Measurements from ENCODE around the gene ASB10.

Gene ASB10

DNA sequence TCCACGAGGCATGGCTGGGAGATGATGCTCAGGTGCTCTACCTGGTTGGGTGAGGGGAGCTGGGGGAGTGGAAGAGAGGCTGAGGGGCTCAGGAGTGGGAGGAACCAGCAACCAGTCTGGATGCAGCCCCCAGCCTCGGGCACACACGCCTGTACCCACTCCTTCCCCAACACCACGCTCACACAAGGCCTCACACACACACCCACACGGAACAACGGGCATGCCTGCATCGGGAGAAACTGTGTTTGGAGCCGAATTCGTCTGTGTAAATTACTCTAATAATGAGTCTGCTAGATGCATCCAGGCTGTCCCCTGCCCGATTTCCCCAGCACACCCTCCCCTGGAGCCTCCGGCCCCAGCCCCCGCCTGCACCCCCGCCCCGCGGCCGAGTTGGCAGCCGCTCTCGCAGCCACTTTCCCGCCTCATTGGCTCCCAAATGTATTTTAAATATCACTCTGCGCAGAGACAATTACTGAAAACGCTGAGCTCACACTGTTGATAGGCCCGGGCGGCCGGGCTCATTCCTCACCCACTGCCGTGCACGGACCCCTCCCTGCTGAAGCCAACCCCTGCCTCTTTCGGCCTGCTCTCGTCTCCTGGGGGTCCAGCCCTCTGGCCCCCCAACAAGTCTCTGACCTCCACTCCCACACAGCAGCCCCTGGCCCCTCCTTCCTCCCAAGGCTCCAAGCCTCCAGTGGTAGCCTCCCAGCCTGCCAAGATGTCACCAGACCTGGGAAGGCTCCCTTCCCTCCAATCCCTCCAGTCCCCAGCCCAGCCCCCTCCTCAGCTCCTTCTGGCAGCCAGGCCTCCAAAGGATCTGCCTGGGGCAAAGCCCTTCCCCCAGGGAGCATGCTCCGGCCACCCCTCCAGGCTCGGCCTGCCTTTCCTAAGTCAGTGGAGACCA is 12.1 kb upstream of the ASB10 start:
- TF ChIP-seq, protein P1, sequence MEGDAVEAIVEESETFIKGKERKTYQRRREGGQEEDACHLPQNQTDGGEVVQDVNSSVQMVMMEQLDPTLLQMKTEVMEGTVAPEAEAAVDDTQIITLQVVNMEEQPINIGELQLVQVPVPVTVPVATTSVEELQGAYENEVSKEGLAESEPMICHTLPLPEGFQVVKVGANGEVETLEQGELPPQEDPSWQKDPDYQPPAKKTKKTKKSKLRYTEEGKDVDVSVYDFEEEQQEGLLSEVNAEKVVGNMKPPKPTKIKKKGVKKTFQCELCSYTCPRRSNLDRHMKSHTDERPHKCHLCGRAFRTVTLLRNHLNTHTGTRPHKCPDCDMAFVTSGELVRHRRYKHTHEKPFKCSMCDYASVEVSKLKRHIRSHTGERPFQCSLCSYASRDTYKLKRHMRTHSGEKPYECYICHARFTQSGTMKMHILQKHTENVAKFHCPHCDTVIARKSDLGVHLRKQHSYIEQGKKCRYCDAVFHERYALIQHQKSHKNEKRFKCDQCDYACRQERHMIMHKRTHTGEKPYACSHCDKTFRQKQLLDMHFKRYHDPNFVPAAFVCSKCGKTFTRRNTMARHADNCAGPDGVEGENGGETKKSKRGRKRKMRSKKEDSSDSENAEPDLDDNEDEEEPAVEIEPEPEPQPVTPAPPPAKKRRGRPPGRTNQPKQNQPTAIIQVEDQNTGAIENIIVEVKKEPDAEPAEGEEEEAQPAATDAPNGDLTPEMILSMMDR (IDR thresholded peaks at IDR 0.05; ENCODE audit: low read depth, low read length) = no peak
- no peak overlapping the region for H3K4me3 ChIP-seq (replicated peaks in 1 of 2; ENCODE audit: low read depth in 2 of 2, low read length in 2 of 2)
- no peak for DNase-seq (ENCODE audit: low read depth in 2 of 2)

DNA sequence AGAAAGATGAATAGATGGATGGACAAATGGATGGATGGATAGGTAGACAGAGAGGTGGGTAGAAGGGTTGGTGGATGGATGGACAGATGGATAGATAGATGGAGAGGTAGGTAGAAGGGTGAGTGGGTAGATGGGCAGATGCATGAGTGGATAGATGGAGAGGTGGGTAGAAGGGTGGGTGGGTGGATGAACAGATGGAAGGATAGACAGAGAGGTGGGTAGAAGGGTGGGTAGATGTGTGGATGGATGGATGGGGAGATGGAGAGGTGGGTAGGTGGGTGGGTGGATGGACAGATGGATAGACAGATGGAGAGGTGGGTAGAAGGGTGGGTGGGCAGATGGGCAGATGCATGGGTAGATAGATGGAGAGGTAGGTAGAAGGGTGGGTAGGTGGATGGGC is 10.9 kb upstream of the ASB10 start:
- H3K4me3 ChIP-seq (replicated peaks in 1 of 2; ENCODE audit: low read depth in 2 of 2, low read length in 2 of 2) = no peak overlapping the region
- TF ChIP-seq, protein P1 (IDR thresholded peaks at IDR 0.05; ENCODE audit: low read depth, low read length) = no peak
- DNase-seq (ENCODE audit: low read depth in 2 of 2) = no peak

DNA sequence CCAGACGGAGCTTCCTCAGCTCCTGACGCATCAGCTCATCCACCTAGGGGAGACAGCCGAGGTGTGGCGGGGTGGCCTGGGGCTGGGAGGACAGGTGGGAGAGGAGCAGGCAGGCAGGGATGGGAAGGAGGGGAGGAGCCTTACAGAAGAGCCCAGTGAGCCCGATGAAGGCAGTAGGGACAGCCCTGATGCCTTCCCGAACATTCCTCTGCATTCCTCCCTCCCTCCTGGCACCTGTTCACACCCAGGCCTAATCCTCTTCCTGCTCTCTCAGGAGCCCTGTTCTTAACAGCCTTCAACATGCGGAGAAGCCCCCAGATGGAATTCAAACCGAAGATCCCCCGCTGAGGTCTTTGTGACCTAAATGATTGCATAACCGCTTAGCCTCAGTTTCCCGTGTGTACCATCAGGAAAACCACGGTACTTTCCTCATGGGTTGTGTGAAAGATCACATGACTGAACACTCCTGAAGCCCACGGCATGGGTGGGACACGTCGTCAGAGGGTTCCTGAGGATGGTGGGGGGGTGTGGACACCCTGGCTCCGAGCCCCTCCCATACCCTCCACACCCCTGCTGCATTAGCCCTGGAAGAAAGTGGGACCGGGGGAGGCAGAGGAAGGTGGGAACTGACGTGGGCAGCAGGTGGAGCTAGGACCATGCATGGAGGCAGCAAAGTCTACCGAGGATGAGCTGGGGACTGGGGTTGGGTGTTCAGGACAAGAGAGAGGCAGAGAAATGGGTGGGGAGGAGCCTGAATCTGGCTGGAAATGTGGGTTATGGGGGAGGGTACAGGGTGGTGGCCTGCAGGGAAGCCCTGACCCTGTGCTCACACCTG is 8.8 kb upstream of the ASB10 start:
- TF ChIP-seq, protein P1 (IDR thresholded peaks at IDR 0.05; ENCODE audit: low read depth, low read length) = no peak
- no peak for DNase-seq (ENCODE audit: low read depth in 2 of 2)
- no peak overlapping the region for H3K4me3 ChIP-seq (replicated peaks in 1 of 2; ENCODE audit: low read depth in 2 of 2, low read length in 2 of 2)

DNA sequence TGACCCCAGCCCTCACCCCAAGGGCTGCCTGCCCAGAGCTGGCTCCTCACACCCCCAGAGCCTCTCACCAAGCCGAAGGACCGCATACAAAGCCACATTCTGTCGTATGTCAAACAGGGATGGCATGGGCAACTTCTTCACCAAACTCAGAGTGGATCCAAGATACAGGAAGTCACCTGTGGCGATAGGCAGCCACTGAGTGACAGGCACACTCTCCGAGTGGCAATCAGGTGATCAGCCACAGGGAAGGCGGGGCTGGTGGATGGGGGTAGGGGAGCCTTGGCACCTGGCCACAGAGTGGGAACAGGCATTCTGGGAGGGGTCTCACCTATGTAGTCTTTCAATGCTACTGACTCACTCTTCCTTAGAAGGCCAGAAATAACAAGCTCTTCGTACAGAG is 7.1 kb upstream of the ASB10 start:
- no peak for DNase-seq (ENCODE audit: low read depth in 2 of 2)
- TF ChIP-seq, protein P1 (IDR thresholded peaks at IDR 0.05; ENCODE audit: low read depth, low read length) = no peak
- H3K4me3 ChIP-seq (replicated peaks in 1 of 2; ENCODE audit: low read depth in 2 of 2, low read length in 2 of 2) = no peak overlapping the region

DNA sequence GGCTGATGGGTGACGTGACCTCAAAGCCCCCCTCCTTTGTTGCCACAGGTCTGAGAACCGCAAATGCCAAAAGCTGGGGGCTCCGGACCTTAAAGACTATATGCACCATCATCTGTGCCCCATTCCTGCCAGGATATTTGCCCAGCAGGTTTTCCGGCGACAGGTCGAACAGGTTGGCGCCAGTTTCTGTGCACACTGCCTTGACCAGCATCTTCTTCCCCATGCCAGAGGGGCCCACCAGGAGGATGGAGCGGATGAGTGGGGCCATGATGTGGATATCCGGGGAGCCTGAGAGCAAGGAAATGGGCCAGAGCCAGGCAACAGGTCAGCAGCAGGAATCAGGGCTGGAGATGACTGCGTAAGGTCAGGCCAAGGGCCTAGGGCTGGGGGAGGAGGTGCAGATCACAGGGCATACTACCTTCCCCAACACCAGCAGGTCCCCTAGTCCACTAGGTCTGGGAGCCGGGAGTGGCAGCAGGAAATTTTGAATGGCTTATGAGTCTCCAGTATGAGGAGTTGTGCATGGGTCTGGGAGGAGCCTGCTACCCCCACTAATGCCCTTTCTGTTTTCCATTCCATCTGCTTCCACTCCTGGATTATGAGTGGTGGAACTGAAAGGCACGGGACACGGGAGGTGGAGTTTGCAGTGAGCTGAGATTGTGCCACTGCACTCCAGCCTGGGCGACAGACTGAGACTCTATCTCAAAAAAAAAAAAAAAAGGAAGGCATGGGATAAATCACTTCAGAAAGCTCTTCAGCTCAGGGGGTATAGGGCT is 6.3 kb upstream of the ASB10 start:
- no peak overlapping the region for H3K4me3 ChIP-seq (replicated peaks in 1 of 2; ENCODE audit: low read depth in 2 of 2, low read length in 2 of 2)
- TF ChIP-seq, protein P1 (IDR thresholded peaks at IDR 0.05; ENCODE audit: low read depth, low read length) = no peak
- no peak for DNase-seq (ENCODE audit: low read depth in 2 of 2)

DNA sequence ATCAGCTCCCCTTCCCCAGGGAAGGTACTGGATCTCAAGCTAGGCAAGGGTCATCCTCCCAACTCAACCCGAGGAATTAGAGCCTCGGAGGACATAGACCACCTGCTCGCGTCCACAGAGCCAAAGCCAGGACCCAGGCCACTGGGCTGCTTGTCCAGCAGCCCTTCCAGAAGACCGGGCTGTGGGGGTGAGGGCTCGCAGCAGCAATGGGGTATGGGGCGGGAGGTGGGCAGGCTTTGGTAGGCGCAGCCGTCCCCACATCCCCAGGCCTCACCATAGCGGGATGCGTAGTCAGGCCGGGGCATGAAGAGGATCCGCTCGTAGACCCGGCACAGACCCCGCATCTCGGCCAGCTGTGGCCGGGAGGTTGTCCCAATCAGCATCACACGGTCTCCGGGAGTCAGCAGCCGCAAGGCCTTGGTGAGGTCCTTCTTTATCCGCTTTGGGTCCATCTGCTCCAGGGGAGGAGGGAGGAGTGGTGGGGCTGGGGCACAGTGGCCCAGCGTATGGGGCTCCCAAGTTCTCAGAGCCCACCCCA is 5.0 kb upstream of the ASB10 start:
- TF ChIP-seq, protein P1 (IDR thresholded peaks at IDR 0.05; ENCODE audit: low read depth, low read length) = no peak
- DNase-seq (ENCODE audit: low read depth in 2 of 2) = no peak
- H3K4me3 ChIP-seq (replicated peaks in 1 of 2; ENCODE audit: low read depth in 2 of 2, low read length in 2 of 2) = no peak overlapping the region

All from cardiac fibroblast (primary cell).